H1 (cell line): ENCODE results near the gene NREP. TPM values are rescaled to one million over a fixed set of nuclear protein-coding genes. Genes with fewer than 3 reads are reported as not detected.

ENCODE experiments used
- CTCF ChIA-PET: fragments of 300-600 bp; sonication (Branson Sonifier 250); formaldehyde crosslinking; loops from one replicate; lab custom pipeline; 2021; ENCODE audit not compliant: partially characterized antibody; lab: Charles Lee
- POLR2A ChIA-PET: fragments of 300-600 bp; sonication (Branson Sonifier 250); formaldehyde crosslinking; loops from one replicate; lab custom pipeline; 2021; ENCODE audit warnings: inconsistent platforms; ENCODE audit not compliant: partially characterized antibody; lab: Charles Lee
- DNase-seq, 2 experiments: peaks; one replicate each; pipeline versions ENCODE4 v3.0.0 to v3.0.0-alpha.2; 2010 to 2022; ENCODE audit warnings: low spot score in 2 of 2, low read depth in 1 of 2, mixed read lengths in 1 of 2
- FAIRE-seq: peaks from 2 replicates; lab custom pipeline; 2011; peaks lifted over from hg19 to GRCh38; lab: Jason Lieb, UNC
- H2AFZ ChIP-seq: 2 replicates; pipeline ENCODE4 v1.8.1; 2012; ENCODE audit warnings: low read length, inconsistent platforms
- H2AK5ac ChIP-seq: 2 replicates; pipeline ENCODE4 v1.6.1; 2013; ENCODE audit warnings: low read depth, low read length
- H2BK120ac ChIP-seq: replicated peaks from 2 replicates; pipeline ENCODE3; 2013; ENCODE audit warnings: low read depth, low read length, inconsistent platforms
- H2BK12ac ChIP-seq: 2 replicates; pipeline ENCODE4 v1.6.1; 2013; ENCODE audit warnings: low read depth, low read length
- H2BK15ac ChIP-seq: 2 replicates; pipeline ENCODE4 v1.6.1; 2013; ENCODE audit warnings: low read length
- H2BK20ac ChIP-seq: 2 replicates; pipeline ENCODE4 v1.6.1; 2013; ENCODE audit warnings: low read length
- H2BK5ac ChIP-seq: 2 replicates; pipeline ENCODE4 v1.6.1; 2013; ENCODE audit warnings: low read depth, low read length
- H3K14ac ChIP-seq: 2 replicates; pipeline ENCODE4 v1.6.1; 2013; ENCODE audit warnings: inconsistent platforms; ENCODE audit not compliant: insufficient read length
- H3K18ac ChIP-seq: 2 replicates; pipeline ENCODE4 v1.6.1; 2013; ENCODE audit warnings: low read length; ENCODE audit errors: extremely low read depth
- H3K23ac ChIP-seq: 2 replicates; pipeline ENCODE4 v1.6.1; 2013; ENCODE audit warnings: inconsistent platforms; ENCODE audit not compliant: insufficient read length
- H3K23me2 ChIP-seq: 2 replicates; pipeline ENCODE4 v1.6.1; 2013; ENCODE audit warnings: low read depth, low read length
- H3K27ac ChIP-seq: 2 replicates; pipeline ENCODE4 v1.6.1; 2011; ENCODE audit warnings: low read depth, low read length, inconsistent platforms
- H3K27me3 ChIP-seq, 4 experiments: replicated peaks in 1 of 4; 1 replicate in 1 of 4; 2 replicates in 3 of 4; pipeline versions ENCODE4 v1.6.1 to v1.8.1; 2011 to 2013; ENCODE audit warnings: low read length in 3 of 4, mild to moderate bottlenecking in 3 of 4, inconsistent platforms in 2 of 4, mixed read lengths in 2 of 4, moderate library complexity in 1 of 4; ENCODE audit not compliant: control insufficient read depth in 3 of 4, insufficient read depth in 3 of 4; ENCODE audit errors: extremely low read depth in 1 of 4
- H3K36me3 ChIP-seq, 4 experiments: 2 replicates each; pipeline versions ENCODE4 v1.6.1 to v1.8.1; 2011 to 2013; ENCODE audit warnings: mild to moderate bottlenecking in 4 of 4, low read length in 3 of 4, moderate library complexity in 2 of 4, control low read depth in 1 of 4, inconsistent platforms in 1 of 4; ENCODE audit not compliant: insufficient read depth in 4 of 4, control insufficient read depth in 2 of 4
- H3K4ac ChIP-seq: replicated peaks from 2 replicates; pipeline ENCODE3; 2013; ENCODE audit warnings: low read length, low read depth, mixed read lengths, inconsistent platforms; ENCODE audit not compliant: insufficient read length
- H3K4me1 ChIP-seq, 4 experiments: replicated peaks in 1 of 4; 1 replicate in 1 of 4; 2 replicates in 3 of 4; pipeline versions ENCODE4 v1.6.1 to v1.8.1; 2011 to 2013; ENCODE audit warnings: low read length in 3 of 4, inconsistent platforms in 2 of 4, mixed read lengths in 1 of 4; ENCODE audit not compliant: insufficient read depth in 4 of 4, control insufficient read depth in 3 of 4
- H3K4me2 ChIP-seq, 2 experiments: 2 replicates each; pipeline versions ENCODE4 v1.6.1 to v1.8.1; 2011 to 2013; ENCODE audit warnings: low read depth in 2 of 2, low read length in 2 of 2, control low read depth in 1 of 2, inconsistent platforms in 1 of 2, mild to moderate bottlenecking in 1 of 2; ENCODE audit not compliant: insufficient read depth in 1 of 2
- H3K4me3 ChIP-seq, 4 experiments: fragments of 200-600, 300-600 bp in 1 of 4; sonication (generic), shearing (Covaris generic), sonication (Bioruptor Twin) in 1 of 4; 2 replicates each; pipeline versions ENCODE4 v1.5.1 to v1.8.1; 2011 to 2016; ENCODE audit warnings: low read length in 4 of 4, low read depth in 3 of 4, control low read depth in 2 of 4, inconsistent platforms in 2 of 4, mild to moderate bottlenecking in 2 of 4, mixed read lengths in 1 of 4, moderate library complexity in 1 of 4; ENCODE audit not compliant: insufficient read depth in 2 of 4; ENCODE audit errors: extremely low read depth in 1 of 4
- H3K56ac ChIP-seq: replicated peaks from 2 replicates; pipeline ENCODE3; 2013; ENCODE audit warnings: low read depth, mild to moderate bottlenecking, mixed read lengths, low read length, inconsistent platforms; ENCODE audit not compliant: insufficient read length
- H3K79me1 ChIP-seq: 2 replicates; pipeline ENCODE4 v1.6.1; 2013; ENCODE audit warnings: low read depth, low read length, control low read depth
- H3K79me2 ChIP-seq, 2 experiments: 2 replicates each; pipeline versions ENCODE4 v1.6.1 to v1.8.1; 2012 to 2013; ENCODE audit warnings: low read length in 2 of 2, mild to moderate bottlenecking in 2 of 2, inconsistent platforms in 1 of 2; ENCODE audit not compliant: insufficient read depth in 2 of 2, control insufficient read depth in 1 of 2
- H3K9ac ChIP-seq, 4 experiments: replicated peaks in 1 of 4; 1 replicate in 1 of 4; 2 replicates in 3 of 4; pipeline versions ENCODE4 v1.6.1 to v1.8.1; 2011 to 2013; ENCODE audit warnings: low read depth in 3 of 4, low read length in 3 of 4, control low read depth in 2 of 4, mild to moderate bottlenecking in 2 of 4, moderate library complexity in 2 of 4, inconsistent platforms in 1 of 4; ENCODE audit errors: extremely low read depth in 1 of 4
- H3K9me3 ChIP-seq, 2 experiments: 2 replicates each; pipeline versions ENCODE4 v1.6.1 to v1.8.1; 2012 to 2013; ENCODE audit warnings: mild to moderate bottlenecking in 2 of 2, moderate library complexity in 2 of 2, control low read depth in 1 of 2, inconsistent platforms in 1 of 2, low read depth in 1 of 2, low read length in 1 of 2, mixed read lengths in 1 of 2; ENCODE audit not compliant: insufficient read depth in 2 of 2
- H4K20me1 ChIP-seq, 2 experiments: replicated peaks in 1 of 2; 2 replicates each; pipeline versions ENCODE3 to v1.8.1; 2011 to 2013; ENCODE audit warnings: inconsistent platforms in 2 of 2, low read length in 2 of 2, mild to moderate bottlenecking in 1 of 2; ENCODE audit not compliant: insufficient read depth in 2 of 2, control insufficient read depth in 1 of 2
- H4K5ac ChIP-seq: 2 replicates; pipeline ENCODE4 v1.6.1; 2013; ENCODE audit warnings: low read length, low read depth, mixed read lengths, inconsistent platforms; ENCODE audit not compliant: insufficient read length
- H4K8ac ChIP-seq: 2 replicates; pipeline ENCODE4 v1.8.0; 2013; ENCODE audit warnings: mild to moderate bottlenecking, moderate library complexity, low read length, inconsistent platforms; ENCODE audit not compliant: insufficient read depth; ENCODE audit errors: extremely low read depth
- H4K91ac ChIP-seq: replicated peaks from 2 replicates; pipeline ENCODE3; 2013; ENCODE audit warnings: low read length, mixed read lengths, inconsistent platforms; ENCODE audit not compliant: insufficient read length
- ASH2L ChIP-seq: fragments of 200-600, 300-600 bp; sonication (generic); IDR thresholded peaks from one replicate; pipeline ENCODE4 v1.7.1; 2017; ENCODE audit warnings: low read length
- ATF2 ChIP-seq: IDR thresholded peaks from 2 replicates; pipeline ENCODE4 v1.6.1; 2012; ENCODE audit warnings: low read length, inconsistent platforms
- BCL11A ChIP-seq, 2 experiments: IDR thresholded peaks; one replicate each; pipeline ENCODE4 v1.6.1; 2011; ENCODE audit warnings: low read depth in 2 of 2, low read length in 2 of 2, mild to moderate bottlenecking in 2 of 2
- CBX5 ChIP-seq: fragments of 300-800, 300-1000 bp; sonication (generic); IDR thresholded peaks from 2 replicates; pipeline ENCODE4 v1.7.1; 2016; ENCODE audit warnings: antibody characterized with exemption, low read length, low read depth
- GTF2F1 ChIP-seq: IDR thresholded peaks from 2 replicates; pipeline ENCODE4 v1.6.1; 2012; ENCODE audit warnings: low read depth, low read length, improper control_type of control experiment, borderline replicate concordance
- HDAC2 ChIP-seq, 2 experiments: fragments of 300-600 bp in 1 of 2; sonication (generic) in 1 of 2; IDR thresholded peaks; 2 replicates each; pipeline ENCODE4 v1.6.1; 2011 to 2012; ENCODE audit warnings: low read depth in 2 of 2, low read length in 2 of 2, mild to moderate bottlenecking in 2 of 2, moderate library complexity in 2 of 2, borderline replicate concordance in 1 of 2, inconsistent platforms in 1 of 2
- HDAC6 ChIP-seq: IDR thresholded peaks from one replicate; pipeline ENCODE4 v1.7.1; 2012; ENCODE audit warnings: low read depth, mild to moderate bottlenecking, inconsistent platforms, low read length, moderate library complexity
- KDM5A ChIP-seq: fragments of 200-600 bp; IDR thresholded peaks from 2 replicates; pipeline ENCODE4 v1.7.1; 2012; ENCODE audit warnings: mild to moderate bottlenecking, low read length, inconsistent platforms, mixed read lengths
- SP1 ChIP-seq: IDR thresholded peaks from 2 replicates; pipeline ENCODE4 v1.6.1; 2011; ENCODE audit warnings: low read depth, low read length
- SP4 ChIP-seq: IDR thresholded peaks from 2 replicates; pipeline ENCODE4 v1.6.1; 2012; ENCODE audit warnings: low read length, inconsistent platforms
- TCF12 ChIP-seq: IDR thresholded peaks from 2 replicates; pipeline ENCODE4 v1.6.1; 2011; ENCODE audit warnings: low read depth, mild to moderate bottlenecking, low read length
- USF2 ChIP-seq: IDR thresholded peaks from 2 replicates; pipeline ENCODE4 v1.6.1; 2011; ENCODE audit warnings: low read length, improper control_type of control experiment
- WGBS, 2 experiments: shearing (Covaris generic) in 1 of 2; methylation state at CpG; one replicate each; pipeline versions ENCODE4 v1.1.6 to v1.1.7; 2013 to 2015; ENCODE audit warnings: low lambda C conversion rate in 2 of 2, mixed read lengths in 2 of 2, inconsistent platforms in 1 of 2, low coverage in 1 of 2, missing lambda C conversion rate in 1 of 2; ENCODE audit not compliant: insufficient replicate concordance in 2 of 2, insufficient coverage in 1 of 2, insufficient read length in 1 of 2; ENCODE audit errors: extremely low coverage in 1 of 2, missing lambda C conversion rate in 1 of 2; 5-methylcytosine and 5-hydroxymethylcytosine counted together
- polyA plus RNA-seq, 7 experiments: library from polyadenylated mRNA; depleted of rRNA in 3 of 7; stranded (reverse) in 5 of 7; unstranded in 2 of 7; fragments of >200 nt in 5 of 7; fragments of 200-250 nt in 2 of 7; gene quantifications; 1 replicate in 5 of 7; 2 replicates in 1 of 7; 4 replicates in 1 of 7; pipeline versions ENCODE4 v1.2.1 to v1.2.3, GENCODE V29; 2011 to 2013; ENCODE audit warnings: missing spikeins in 2 of 7, mixed read lengths in 2 of 7
- total RNA-seq: library from RNA; stranded (reverse); fragmentation: NEBNext Ultra II Directional; extraction: Animal tissue kit (Norgen Biotek cat#: 25700); gene quantifications from 2 replicates; pipeline ENCODE4 v1.2.1, GENCODE V29; 2021

The NREP gene
- total and polyA plus RNA-seq, 2 of the 8 experiments (the other 6 are each of a cell fraction or from before 2014, with no cell fraction given) = 254 to 301 TPM

- H2BK15ac ChIP-seq = no peak overlapping the region
- no peaks in the 10 kb centered on the region for H3K36me3 ChIP-seq
- H3K4me3 ChIP-seq = no peak overlapping the region
- H3K79me1 ChIP-seq = no peaks in the 10 kb centered on the region
- no peak overlapping the region for H2BK5ac ChIP-seq
- 0 out of 7 replicates have a peak, but pooled peaks cover 0 to 3% (median 0%) of the 10 kb centered on the region in 4 experiments for H3K4me1 ChIP-seq
- peaks cover under 1% of the 10 kb centered on the region; the same call in 1 of the 2 replicates for H3K23me2 ChIP-seq
- no peak overlapping the region for H3K56ac ChIP-seq
- no peak overlapping the region for H2AFZ ChIP-seq
- FAIRE-seq (no peak), DNase-seq (no peak)
- no peak overlapping the region for H4K8ac ChIP-seq
- H3K4me2 ChIP-seq = no peak overlapping the region
- H3K9ac ChIP-seq = no peak overlapping the region
- H2BK20ac ChIP-seq = no peak overlapping the region
- H2AK5ac ChIP-seq = no peak overlapping the region
- H4K5ac ChIP-seq = no peak overlapping the region
- no peak overlapping the region for H3K4ac ChIP-seq
- H2BK120ac ChIP-seq = no peak overlapping the region
- no peaks in the 10 kb centered on the region for H4K20me1 ChIP-seq
- no peak overlapping the region for H3K14ac ChIP-seq
- no peak overlapping the region for H4K91ac ChIP-seq
- 90% methylated on average over 2 of the region's 2 CpGs; no CpG with 5 or more reads in 1 of the 2 experiments for WGBS, 2 experiments
- POLR2A ChIA-PET = no interaction called here
- CTCF ChIA-PET = interaction anchor here (1.1 kb wide), 1 partner anchor 60 kb away, joined by 3 read pairs; no protein-coding TSS in a partner anchor
- H3K18ac ChIP-seq = no peak overlapping the region
- H2BK12ac ChIP-seq = no peak overlapping the region
- H3K27me3 ChIP-seq = no peaks in the 10 kb centered on the region
- H3K27ac ChIP-seq = no peak overlapping the region
- H3K79me2 ChIP-seq = no peaks in the 10 kb centered on the region
- H3K9me3 ChIP-seq = no peaks in the 10 kb centered on the region
- no peak overlapping the region for H3K23ac ChIP-seq
- TF ChIP-seq HDAC6 = no peak
- no peak for TF ChIP-seq KDM5A
- no peak for TF ChIP-seq GTF2F1
- no peak for TF ChIP-seq ATF2
- no peak for TF ChIP-seq BCL11A (IDR thresholded peaks at IDR 0.05; ENCODE audit: low read depth in 2 of 2, low read length in 2 of 2)
- TF ChIP-seq ASH2L = no peak
- TF ChIP-seq CBX5 = no peak
- TF ChIP-seq TCF12 = no peak
- no peak for TF ChIP-seq HDAC2 (IDR thresholded peaks at IDR 0.05; ENCODE audit: borderline replicate concordance in 1 of 2, low read depth in 2 of 2, low read length in 2 of 2)
- TF ChIP-seq USF2 = no peak
- no peak for TF ChIP-seq SP4
- no peak for TF ChIP-seq SP1
These were observed 25.2 kb upstream of the NREP start for GRCh38 chr5:111782216-111782615.
